A673 (cell line): ENCODE data around the gene RGPD4.

Experiments
- CTCF ChIP-seq: fragments of 300-800, 200-600 bp; sonication (generic); conservative IDR thresholded peaks from 2 replicates; pipeline ENCODE4 v1.5.1; 2017; ENCODE audit warnings: low read depth, mild to moderate bottlenecking, antibody characterized with exemption, low read length, moderate library complexity, mixed read lengths
- EZH2 ChIP-seq: fragments of 200-600 bp; sonication (generic); IDR thresholded peaks from 2 replicates; pipeline ENCODE4 v1.6.1; 2017; ENCODE audit warnings: borderline replicate concordance, low read depth, mild to moderate bottlenecking, mixed read lengths, antibody characterized with exemption, low read length; ENCODE audit not compliant: poor library complexity, severe bottlenecking

GRCh38 chr2:107810734-107811133, 16.0 kb upstream of the RGPD4 start:
- TF ChIP-seq CTCF (no peak), EZH2 (no peak)
